GM18907 (cell line): ENCODE results near the gene HMX3.

Experiments
- ATAC-seq: cut with Tn5 transposase; IDR thresholded peaks from one replicate; pipeline ENCODE4 v1.9.1; 2021; ENCODE audit warnings: mild to moderate bottlenecking, moderate library complexity; ENCODE audit not compliant: unreplicated experiment

HMX3 gene

GRCh38 chr10:123133541-123134342 is 2.0 kb upstream of the HMX3 start:
- ATAC-seq, result no peak

- ATAC-seq, result no peak
Measured at GRCh38 chr10:123134343-123134914, 1.3 kb upstream of the HMX3 start.

DNA sequence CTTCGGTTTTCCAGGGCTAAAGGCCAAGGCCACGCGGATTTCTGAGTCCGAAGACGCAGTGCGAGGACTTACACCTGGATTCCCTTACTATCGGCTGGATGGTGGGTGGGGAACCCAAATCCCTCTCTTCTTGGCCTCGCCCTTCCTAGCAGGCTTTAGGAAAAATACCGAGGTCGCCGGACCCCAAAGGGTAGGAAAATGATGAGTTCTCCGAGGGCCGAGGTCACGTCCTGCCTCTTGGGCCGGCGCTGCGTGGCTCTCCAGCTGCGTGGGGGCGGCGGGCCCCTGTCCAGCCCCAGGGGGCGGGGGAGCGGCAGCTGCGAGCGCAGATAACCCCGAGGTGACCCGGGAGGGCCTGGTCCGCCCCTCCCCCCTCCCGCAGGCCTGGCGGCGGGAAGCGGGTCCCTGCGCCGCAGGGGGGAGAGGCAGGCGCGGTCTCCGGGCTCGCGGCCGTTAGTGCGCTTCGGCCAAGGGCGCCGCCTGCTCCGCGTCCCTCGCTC is 805 bp upstream of the HMX3 start:
- ATAC-seq, result no peak

- no peak for ATAC-seq
Measured at GRCh38 chr10:123136221-123136805, 543 bp downstream of the HMX3 start.

GRCh38 chr10:123136806-123137642 is 1.3 kb downstream of the HMX3 start:
- ATAC-seq, result no peak

DNA sequence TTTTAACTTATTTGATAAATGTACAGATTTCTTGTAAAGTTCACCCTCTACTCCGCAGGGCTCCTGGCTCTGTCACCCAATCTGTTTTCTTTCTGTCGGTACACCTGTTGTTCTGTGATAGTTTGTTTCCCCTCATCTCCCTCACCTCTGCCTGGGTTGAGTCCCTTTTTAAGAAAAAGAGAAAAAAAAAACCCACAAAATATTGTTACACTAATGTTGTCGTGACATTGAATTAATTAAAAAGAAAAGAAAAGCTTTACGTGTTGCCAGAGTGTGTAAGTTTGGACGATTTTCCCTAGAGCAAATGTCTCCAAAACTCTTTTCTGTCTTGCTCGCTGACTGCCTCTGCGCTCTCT is 3.4 kb downstream of the HMX3 start:
- no peak for ATAC-seq

DNA sequence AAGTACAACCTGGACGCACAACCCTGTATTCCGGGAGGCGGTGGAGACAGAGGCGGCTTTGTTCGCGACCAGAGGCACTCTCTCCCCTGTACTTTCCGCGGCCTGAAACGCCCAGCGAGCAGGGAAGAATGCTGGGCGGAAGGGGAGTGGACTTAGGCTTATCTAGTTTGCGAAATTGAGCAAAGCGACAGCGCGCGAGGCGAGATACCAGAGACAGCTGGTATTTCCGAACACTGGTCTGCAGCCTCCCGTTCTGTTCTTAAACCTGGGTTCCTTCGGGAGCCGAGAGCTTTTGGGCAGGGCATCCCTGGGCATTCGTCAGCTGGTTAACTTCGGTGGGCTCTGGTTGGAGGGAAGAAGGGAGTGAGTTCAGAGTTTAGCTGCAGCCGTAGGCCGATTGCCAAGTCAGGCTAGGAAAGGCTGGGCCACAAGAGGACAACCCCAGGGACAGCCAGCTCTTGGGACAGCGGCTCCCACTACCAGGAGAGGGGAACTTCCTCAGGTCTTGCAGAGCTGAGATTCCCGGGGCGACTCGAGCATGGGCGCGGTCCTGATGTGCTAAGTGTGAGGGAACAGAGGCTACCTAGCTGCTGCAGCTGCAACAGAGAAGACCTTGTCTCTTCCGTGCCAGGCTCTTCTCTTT is 3.9 kb downstream of the HMX3 start:
- no peak for ATAC-seq

DNA sequence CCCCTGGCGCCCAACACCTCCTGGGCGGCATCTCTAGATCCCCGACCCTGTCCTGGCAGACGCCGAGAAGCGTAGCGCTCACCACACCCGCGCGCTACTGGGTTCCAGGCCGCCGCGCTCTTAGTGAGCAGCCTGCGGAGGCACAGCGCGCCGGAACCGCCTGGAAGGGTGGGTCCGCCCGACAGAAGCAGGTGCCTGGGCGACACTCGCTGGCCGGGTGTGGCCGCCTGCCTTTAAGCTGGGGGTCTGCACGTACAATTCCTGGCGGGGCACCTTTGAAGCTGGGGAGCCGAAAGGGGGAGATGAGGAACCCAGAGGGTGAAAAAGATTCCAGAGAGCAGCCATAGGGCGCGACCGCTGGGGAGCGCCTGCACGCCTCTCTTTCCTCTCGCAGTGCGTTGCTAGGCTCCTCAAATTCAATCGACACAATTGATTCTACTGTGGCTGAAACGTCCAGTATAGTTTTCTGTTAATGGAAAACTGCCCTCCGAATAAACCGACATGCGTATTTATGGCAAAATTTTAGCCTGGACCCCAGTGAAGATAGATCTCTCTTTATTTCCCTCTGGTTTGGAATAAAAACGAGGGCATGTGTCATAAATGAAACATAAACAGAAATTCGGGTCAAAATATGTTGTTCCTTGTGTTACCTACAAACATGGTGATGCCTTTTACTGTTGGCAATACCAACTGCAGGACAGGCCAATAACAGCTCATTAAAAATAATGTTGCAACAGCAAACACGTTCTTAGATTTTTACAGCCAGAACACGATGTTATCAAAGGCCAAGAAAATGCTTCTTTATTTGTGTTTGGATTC is 4.6 kb downstream of the HMX3 start:
- ATAC-seq, result no peak

DNA sequence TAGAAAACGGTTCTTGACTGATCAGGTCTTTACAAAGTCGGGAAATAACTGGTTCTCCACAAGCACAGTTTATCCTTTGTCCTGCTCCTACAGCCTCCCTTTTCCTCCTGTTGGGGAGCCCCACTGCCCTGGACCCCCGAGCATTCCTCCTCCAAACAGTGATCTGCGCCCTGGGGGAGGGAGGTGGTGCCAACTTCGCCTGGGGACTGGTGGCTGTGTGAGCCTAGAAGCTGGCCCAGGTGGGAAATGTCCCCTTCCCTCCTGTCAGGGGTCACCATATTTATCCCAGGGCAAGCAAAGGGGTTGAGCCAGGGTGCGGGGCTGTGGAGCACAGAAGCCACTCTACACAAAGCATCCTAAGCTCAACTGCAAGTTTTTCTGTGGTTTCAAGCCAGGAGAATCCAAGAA is 5.2 kb downstream of the HMX3 start:
- ATAC-seq, result no peak

GRCh38 chr10:123141791-123142700 is 6.3 kb downstream of the HMX3 start:
- no peak for ATAC-seq

DNA sequence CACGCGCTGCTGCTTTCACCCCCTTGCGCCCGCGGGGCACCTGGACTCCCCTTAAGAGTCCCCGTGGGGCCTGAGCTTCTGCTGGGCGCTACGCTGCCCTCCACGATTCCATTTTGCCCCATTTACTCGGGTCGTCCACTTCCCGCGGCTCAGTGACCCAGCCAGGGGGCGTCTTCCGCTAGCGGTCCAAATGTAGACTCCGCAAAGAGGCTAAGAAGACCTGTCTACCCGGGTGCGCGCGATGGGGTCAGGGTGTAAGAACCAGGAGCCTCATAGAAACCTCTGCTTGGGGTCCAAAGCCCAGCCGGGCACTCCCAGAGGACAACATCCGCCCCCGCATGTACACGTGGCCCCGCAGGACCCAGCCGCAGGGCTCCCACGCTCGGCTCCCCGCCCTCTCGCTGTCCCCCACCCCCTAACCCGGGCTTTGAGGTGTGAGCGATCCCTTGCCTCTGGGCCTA is 7.0 kb downstream of the HMX3 start:
- ATAC-seq, result no peak

DNA sequence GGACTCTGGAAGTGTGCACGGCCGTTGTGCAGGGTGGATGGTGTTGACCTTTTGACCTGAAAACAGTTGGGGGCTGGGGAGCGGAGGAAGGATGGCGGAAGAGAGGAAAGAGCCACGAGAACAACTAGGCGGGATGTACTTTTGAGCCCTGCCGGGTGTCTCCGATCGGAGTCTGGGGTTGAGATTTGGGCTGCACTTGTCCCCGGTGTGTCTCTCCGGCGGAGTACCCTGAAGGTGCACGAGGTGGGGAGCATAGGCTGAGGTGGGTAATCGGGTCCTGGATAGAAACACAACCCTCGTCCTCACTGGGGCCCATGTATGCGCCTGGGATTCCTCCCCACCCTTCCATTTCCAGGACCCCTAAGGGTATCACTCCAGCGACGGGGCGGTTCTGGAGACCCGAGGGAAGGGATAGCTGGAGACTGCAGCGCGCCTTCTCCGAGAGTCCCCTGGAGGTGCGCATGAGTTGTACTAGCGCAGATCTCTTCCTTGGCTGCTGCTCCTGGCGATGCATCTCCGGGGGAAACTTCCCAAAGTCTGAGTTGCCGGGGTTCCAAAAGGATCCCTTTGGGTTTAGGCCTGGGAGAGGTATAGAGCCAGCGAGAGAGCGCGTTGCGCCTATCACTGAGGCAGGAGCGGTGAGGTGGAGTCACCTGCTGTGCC is 7.5 kb downstream of the HMX3 start:
- ATAC-seq, result no peak

DNA sequence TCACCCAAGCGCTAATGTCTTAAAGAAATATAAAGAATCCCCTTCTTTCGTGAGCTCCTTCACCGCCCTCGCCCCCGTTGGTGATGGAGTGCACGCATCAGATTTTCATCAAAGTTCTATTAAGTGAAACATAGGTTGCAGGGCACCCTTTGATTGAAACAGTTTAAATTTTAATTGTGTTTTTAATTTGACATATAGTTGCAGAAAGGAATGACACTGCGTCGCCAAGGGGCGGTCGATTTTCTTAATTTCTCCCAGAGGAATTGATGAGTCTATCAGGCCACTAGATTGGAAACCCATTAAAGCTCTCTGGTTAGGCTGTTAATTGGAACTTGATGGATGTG is 8.0 kb downstream of the HMX3 start:
- ATAC-seq, result no peak

DNA sequence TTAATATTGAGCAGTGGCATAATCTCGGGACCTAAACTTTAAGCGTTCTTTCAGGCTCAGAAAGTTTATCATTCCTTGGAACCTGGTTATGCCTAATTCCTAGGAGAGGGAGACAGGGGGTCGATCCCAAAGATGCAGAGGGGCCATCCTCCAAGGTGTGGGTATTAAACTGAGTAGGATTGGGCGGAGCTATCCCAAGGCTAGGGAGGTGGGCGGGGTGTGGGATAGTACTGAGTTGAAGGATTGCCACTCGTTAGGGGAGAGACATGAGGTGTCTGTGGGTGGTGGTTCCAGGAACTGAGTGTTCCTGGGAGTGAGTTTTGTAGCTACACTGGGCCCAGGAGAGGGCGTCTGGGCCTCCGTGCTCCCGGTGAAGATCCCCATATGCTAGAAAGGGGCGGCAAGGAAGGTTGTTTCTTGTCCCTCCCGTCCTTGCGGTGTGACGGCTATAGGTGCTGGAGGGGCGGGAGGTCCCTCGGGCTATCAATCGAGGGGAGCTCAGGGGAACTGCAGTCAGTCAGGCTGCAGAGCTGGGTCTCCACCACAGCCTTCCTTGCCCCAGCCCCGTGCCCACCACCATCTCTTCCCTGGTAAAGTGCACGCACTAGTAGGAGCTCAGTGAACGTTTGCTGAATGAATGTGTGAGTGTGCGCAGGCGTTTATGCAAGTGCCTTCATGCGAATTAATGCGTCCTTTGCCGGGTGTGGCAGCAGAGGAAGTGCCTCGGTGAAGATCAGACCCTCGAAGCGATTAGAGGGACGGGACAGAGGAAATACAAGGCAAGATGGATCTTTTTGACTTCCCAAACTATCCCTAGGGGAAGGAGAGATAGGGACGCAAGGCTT is 9.1 kb downstream of the HMX3 start:
- no peak for ATAC-seq

GRCh38 chr10:123145542-123146012 is 9.8 kb downstream of the HMX3 start:
- ATAC-seq, result no peak

DNA sequence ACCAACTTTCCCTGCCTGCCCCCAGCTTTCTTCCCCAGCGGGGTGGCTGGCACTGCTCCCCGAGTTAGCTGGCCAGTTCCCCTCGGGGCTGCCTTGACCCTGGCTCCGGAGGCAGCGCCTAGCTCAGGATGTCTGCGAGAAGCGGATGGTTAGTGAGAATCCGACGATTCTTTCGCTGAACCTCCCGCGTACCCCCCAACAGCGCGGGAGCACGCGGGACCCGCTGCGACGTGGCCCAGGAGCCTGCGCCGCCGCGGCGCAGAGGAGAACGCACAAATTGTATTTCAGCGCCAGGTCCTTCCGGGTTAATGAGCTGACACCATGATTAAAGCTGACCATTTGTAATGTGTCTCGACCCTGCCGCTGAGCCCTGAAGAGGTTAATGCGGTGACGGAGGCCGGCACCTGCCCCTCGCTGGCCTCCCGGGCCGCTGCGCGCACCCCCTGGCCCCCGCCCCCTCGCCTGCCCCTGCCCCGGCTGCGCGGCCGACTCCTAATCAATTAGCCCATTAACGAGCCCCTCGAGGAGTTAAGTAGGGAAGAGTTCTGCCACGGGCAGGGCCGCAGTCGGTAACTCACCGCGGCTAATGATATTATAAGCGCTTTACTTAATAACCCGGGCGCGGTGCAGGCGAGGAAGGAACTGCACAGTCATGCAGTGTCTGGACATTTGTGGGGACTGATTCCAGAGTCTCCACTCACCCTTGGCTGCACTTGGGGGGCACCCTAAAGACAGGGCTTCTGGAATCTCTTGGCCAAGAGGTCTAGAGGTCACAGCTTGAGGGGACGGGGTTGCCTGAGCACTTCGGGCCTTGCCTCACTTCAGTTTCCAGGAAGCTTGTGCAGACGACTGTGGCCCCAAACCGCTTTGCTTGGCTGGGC is 10.5 kb downstream of the HMX3 start:
- ATAC-seq, result no peak
